ENCODE results near the gene MRPL55.

The MRPL55 gene

GRCh38 chr1:228071839-228072657, 37.1 kb downstream of the MRPL55 start:
- H3K4me3 ChIP-seq (ENCODE audit: low read length): no peak overlapping the region
- TF ChIP-seq CTCF (conservative IDR thresholded peaks at IDR 0.05; ENCODE audit: low read length): no peak
- no peak for DNase-seq (ENCODE audit: low read depth)

DNA sequence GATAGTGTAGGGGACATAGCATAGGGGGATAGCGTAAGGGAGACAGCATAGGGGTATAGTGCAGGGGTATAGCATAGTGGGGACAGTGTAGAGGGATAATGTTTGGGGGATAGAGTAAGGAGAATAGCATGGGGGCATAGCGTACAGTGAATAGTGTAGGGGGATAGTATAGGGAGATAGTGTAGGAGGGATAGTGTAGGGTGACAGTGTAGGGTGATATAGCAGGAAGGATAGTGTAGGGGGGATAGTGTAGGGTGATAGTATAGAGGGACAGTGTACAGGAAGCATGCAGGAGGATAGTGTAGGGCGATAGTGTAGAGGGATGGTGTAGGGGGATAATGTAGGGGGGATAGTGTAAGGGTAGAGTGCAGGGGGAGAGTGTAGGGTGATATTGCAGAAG, 38.2 kb downstream of the MRPL55 start:
- no peak for TF ChIP-seq CTCF (conservative IDR thresholded peaks at IDR 0.05; ENCODE audit: low read length)
- no peak overlapping the region for H3K4me3 ChIP-seq (ENCODE audit: low read length)

GRCh38 chr1:228070173-228070572, 38.9 kb downstream of the MRPL55 start:
- no peak for DNase-seq (ENCODE audit: low read depth)
- TF ChIP-seq CTCF (conservative IDR thresholded peaks at IDR 0.05; ENCODE audit: low read length): no peak
- H3K4me3 ChIP-seq (ENCODE audit: low read length): no peak overlapping the region

More for the DNA sequence above, 38.2 kb downstream of the MRPL55 start:
- no peak for DNase-seq (ENCODE audit: low read depth)

DNA sequence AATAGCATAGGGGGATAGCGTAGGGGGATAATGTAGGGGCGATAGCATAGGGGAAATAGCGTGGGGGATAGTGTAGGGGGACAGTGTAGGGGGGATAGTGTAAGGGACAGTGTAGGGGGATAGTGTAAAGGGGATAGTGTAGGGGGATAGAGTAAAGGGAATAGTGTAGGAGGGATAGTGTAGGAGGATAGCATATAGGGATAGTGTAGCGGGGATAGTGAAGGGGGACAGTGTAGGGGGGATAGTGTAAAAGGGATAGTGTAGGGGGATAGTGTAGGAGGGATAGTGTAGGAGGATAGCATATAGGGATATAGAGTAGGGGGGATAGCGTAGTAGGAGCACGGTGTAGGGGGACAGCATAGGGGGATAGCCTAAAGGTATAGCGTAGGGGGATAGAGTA, 40.7 kb downstream of the MRPL55 start:
- DNase-seq (ENCODE audit: low read depth): no peak
- TF ChIP-seq CTCF (conservative IDR thresholded peaks at IDR 0.05; ENCODE audit: low read length): no peak
- H3K4me3 ChIP-seq (ENCODE audit: low read length): no peak overlapping the region

DNA sequence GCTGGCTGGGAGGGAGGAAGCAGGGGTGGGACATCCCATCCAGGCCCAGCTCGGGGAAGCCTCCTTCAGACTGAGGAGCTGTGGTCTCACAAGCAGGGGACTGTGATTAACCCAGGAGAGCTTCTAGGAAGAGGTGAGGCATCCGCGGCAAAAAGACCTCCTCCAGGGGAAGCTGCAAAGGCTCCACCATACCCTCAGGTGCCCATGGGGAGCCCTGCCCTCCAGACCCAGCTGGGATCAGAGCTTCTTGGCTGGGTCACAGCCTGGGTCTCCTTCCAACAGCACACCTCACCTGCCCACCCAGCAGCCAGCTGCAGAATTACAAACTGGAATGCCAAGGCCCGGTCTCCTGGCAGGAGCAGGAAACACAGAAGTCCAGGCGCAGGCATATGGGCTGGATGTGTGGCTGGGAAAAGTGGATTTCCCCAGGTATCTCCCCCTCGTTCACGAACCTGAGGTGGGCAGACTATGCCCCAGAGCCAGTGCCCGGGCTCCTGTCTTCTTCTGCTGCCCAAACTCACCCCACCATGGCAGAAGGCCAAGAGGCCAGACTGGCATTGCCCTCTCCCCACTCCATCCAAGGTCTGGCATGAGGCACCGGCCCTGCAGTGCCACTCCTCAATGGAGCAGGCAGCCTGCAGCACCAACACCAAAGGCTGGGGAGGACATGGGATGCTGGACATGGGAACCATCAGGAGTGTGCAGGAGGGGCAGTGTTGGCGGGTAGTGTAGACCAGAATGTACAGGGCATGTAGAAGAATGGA, 42.0 kb downstream of the MRPL55 start:
- H3K4me3 ChIP-seq (ENCODE audit: low read length): no peak overlapping the region
- no peak for TF ChIP-seq CTCF (conservative IDR thresholded peaks at IDR 0.05; ENCODE audit: low read length)
- DNase-seq (ENCODE audit: low read depth): no peak

- H3K4me3 ChIP-seq (ENCODE audit: low read length): no peak overlapping the region
- TF ChIP-seq CTCF (conservative IDR thresholded peaks at IDR 0.05; ENCODE audit: low read length): no peak
- DNase-seq (ENCODE audit: low read depth): no peak
Observed at GRCh38 chr1:228066416-228066815, 42.7 kb downstream of the MRPL55 start.
